ENCODE results near the gene ARL3. TPM values are rescaled to one million over a fixed set of nuclear protein-coding genes. Genes with fewer than 3 reads are reported as not detected.

Gene ARL3
- total and polyA plus RNA-seq, 12 donors: 5.0 to 17.8 (median 13.6) TPM

DNA sequence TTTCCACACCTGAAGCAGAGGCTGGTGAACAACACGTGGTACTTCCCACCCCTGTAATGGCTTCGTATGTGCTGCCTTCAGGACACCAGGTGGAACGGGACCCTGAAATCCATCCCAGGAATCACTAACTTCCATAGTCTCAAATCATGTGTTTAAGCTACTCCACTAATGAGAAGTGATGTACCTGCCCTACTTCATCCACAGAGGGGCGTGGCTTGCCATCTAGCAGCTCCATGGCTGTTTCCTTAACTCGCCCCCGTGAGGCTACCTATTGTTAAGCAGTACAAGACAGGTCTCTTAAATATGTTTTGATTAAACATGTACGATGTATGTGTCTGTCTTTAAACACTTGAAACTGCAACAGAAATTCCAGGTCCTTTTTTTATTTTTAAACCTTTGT is 31.8 kb downstream of the ARL3 start:
- intact Hi-C loops (cut with DNase I): no loop called here
- H3K9me3 ChIP-seq: no peaks in the 10 kb centered on the region
- DNase-seq: no peak
- ATAC-seq: no peak
- WGBS, 2 donors: 95% methylated on average over 7 of the region's 7 CpGs
- peaks cover 0 to 46% (median 9%) of the 10 kb centered on the region in 9 donors for H3K36me3 ChIP-seq
- H3K27me3 ChIP-seq: no peaks in the 10 kb centered on the region
- H3K4me3 ChIP-seq: no peak overlapping the region
- peaks cover 5 to 22% (median 20%) of the 10 kb centered on the region in 9 donors for H3K4me1 ChIP-seq
- H3K27ac ChIP-seq: no peak overlapping the region
- TF ChIP-seq, protein P1, sequence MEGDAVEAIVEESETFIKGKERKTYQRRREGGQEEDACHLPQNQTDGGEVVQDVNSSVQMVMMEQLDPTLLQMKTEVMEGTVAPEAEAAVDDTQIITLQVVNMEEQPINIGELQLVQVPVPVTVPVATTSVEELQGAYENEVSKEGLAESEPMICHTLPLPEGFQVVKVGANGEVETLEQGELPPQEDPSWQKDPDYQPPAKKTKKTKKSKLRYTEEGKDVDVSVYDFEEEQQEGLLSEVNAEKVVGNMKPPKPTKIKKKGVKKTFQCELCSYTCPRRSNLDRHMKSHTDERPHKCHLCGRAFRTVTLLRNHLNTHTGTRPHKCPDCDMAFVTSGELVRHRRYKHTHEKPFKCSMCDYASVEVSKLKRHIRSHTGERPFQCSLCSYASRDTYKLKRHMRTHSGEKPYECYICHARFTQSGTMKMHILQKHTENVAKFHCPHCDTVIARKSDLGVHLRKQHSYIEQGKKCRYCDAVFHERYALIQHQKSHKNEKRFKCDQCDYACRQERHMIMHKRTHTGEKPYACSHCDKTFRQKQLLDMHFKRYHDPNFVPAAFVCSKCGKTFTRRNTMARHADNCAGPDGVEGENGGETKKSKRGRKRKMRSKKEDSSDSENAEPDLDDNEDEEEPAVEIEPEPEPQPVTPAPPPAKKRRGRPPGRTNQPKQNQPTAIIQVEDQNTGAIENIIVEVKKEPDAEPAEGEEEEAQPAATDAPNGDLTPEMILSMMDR (IDR thresholded peaks at IDR 0.05): no peak

DNA sequence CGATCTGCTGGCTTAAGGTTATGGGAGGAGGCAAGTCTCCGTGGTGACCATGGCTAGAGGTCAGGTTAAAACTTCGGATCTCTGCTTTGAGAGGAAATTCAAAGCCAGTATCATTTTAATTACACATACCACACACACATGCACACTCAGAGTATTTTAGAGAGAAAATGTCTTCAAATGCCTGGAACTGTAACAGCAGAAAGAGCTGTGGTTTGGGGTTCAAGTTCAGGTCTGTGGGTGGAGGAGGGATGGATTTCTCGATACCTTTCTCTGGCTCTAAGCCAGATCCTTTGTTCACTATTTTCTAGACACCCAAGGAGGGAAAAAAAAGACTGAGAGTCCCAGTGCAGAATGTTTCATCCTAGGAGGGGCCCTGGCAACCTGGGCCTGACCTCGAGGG is 32.5 kb downstream of the ARL3 start:
- no peak for ATAC-seq

DNA sequence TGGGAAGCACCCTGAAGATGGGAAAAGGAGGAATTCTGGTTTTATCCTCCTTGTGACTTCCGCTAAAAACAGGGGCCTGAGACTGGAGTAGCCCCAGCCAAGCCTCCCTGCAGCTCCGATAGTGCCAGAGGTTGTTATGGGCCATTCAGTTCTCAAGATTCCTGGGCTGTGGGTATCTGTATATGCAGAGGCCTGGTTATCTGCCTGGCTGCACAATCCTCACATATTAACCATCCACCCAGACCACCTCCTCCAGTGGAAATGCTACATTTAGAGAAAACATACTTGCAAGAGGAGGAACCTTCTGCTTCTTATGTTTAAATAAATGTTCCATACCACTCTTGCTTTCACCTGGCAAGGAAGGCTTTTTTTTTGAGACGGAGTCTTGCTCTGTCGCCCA is 34.6 kb downstream of the ARL3 start:
- intact Hi-C loops (cut with DNase I): loop anchor here in 4 of 10 donors (5.0 kb wide), 1 partner anchor 33 kb away; the partner anchor contains the start of genes ARL3 (in 4 of the 4) and SFXN2 (in 4 of the 4)

More for the DNA sequence above, 32.5 kb downstream of the ARL3 start:
- no peak overlapping the region for H3K4me3 ChIP-seq
- no peak overlapping the region for H3K27ac ChIP-seq
- no peaks in the 10 kb centered on the region for H3K9me3 ChIP-seq
- H3K4me1 ChIP-seq: peaks cover 5 to 30% (median 27%) of the 10 kb centered on the region in 9 donors
- intact Hi-C loops (cut with DNase I): no loop called here
- TF ChIP-seq, protein P1 (IDR thresholded peaks at IDR 0.05): no peak
- no peaks in the 10 kb centered on the region for H3K27me3 ChIP-seq
- peaks cover 0 to 46% (median 9%) of the 10 kb centered on the region in 9 donors for H3K36me3 ChIP-seq
- 83 to 90% methylated on average over 5 of the region's 5 CpGs for WGBS, 2 donors
- no peak for DNase-seq

DNA sequence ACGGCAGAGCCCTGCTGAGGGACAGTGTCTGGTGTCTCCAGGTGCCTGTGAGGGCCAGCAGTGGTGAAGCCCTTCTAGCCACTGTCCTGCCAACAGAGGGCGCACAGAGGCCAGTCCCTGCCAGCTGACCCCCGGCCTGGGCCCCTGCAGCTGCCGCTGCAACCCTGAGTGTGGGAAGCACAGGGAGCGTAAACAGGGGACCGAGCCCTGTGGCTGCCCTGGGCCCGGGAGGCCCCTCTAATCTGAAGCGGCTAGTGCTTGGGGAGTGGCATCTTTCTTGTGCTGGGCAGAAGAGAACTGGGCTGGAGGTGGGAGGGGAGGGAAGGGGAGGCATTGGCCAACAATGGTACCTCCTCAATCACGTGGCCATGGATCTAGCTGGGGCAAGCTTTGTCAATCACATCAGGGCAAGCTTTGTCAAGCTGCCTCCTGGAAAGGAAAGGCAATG is 35.3 kb downstream of the ARL3 start:
- 11 to 14% methylated on average over 8 to 9 of the region's 9 CpGs for WGBS, 2 donors
- Histone ChIP-seq H3K27ac (peak overlapping the region in 8 of 10 donors; percentile 35 to 93 (median 44)), H3K36me3 (peaks cover 0 to 25% (median 0%) of the 10 kb centered on the region in 9 donors), H3K4me3 (peak overlapping the region in 4 of 10 donors; percentile 3 to 25 (median 6)), H3K4me1 (peaks cover 8 to 57% (median 55%) of the 10 kb centered on the region in 9 donors), H3K9me3 (no peaks in the 10 kb centered on the region), H3K27me3 (no peaks in the 10 kb centered on the region)
- intact Hi-C loops (cut with DNase I): loop anchor here in 4 of 10 donors (5.0 kb wide), 1 partner anchor 33 kb away; the partner anchor contains the start of genes ARL3 (in 4 of the 4) and SFXN2 (in 4 of the 4)
- peak; percentile 33 to 76 (median 70) for ATAC-seq
- DNase-seq: peak; percentile 63 to 70
- TF ChIP-seq, protein P1 (IDR thresholded peaks at IDR 0.05): peak; percentile 42 to 78 (median 73)

More for the DNA sequence above, 34.6 kb downstream of the ARL3 start:
- H3K9me3 ChIP-seq: no peaks in the 10 kb centered on the region
- TF ChIP-seq, protein P1 (IDR thresholded peaks at IDR 0.05): no peak
- peaks cover 8 to 50% (median 48%) of the 10 kb centered on the region in 9 donors for H3K4me1 ChIP-seq
- H3K36me3 ChIP-seq: peaks cover 0 to 32% (median 0%) of the 10 kb centered on the region in 9 donors
- ATAC-seq (no peak), DNase-seq (no peak)
- no peaks in the 10 kb centered on the region for H3K27me3 ChIP-seq
- H3K4me3 ChIP-seq: no peak overlapping the region
- peak overlapping the region in 2 of 10 donors; percentile 45 to 56 for H3K27ac ChIP-seq
- WGBS, 2 donors: 93 to 95% methylated on average over 4 of the region's 4 CpGs

Measured in heart right ventricle (tissue), 16 donors.